ENCODE measurements around the gene KCNIP2.

Gene KCNIP2

DNA sequence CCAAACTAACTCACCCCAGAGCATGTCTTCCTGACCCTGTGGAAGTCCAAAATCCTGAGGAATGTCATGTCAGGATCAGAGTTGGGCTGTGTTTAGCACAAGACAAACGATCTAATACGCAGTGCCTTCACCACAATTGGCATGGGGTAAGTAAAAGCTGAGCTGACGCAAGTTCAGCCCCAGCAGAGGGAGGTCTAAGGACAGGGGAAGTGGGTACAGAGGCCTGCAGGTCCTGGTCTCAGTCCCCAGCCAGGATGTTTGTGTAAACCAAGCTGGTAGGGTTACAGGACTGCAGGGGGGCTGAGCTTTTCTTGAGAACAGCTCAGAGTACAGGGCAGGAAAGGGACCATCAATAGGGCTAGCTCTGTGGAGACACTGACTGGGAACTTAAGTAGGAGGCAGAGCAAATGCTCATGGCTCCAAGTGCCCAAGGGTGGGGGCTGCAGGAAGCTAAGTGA is 5.3 kb upstream of the KCNIP2 start:
- Histone ChIP-seq H3K27me3 (ENCODE audit: low read depth, low read length) (no peaks in the 10 kb centered on the region), H3K27ac (ENCODE audit: low read length) (no peak overlapping the region), H3K4me3 (ENCODE audit: low read length) (no peak overlapping the region), H4K20me1 (ENCODE audit: insufficient read depth, low read length) (no peaks in the 10 kb centered on the region), H3K9ac (ENCODE audit: low read length) (no peak overlapping the region), H3K9me3 (ENCODE audit: insufficient read depth, low read length) (no peaks in the 10 kb centered on the region), H3K4me1 (ENCODE audit: low read length) (peaks cover 6% of the 10 kb centered on the region), H3K4me2 (ENCODE audit: low read length) (no peak overlapping the region), H2AFZ (ENCODE audit: low read depth, low read length) (no peak overlapping the region), H3K36me3 (replicated peaks; ENCODE audit: low read depth, low read length) (no peaks in the 10 kb centered on the region), H3K79me2 (ENCODE audit: low read length) (no peaks in the 10 kb centered on the region)
- no peak for TF ChIP-seq EZH2phosphoT487 (IDR thresholded peaks at IDR 0.05; ENCODE audit: low read depth)
- TF ChIP-seq, protein P1, sequence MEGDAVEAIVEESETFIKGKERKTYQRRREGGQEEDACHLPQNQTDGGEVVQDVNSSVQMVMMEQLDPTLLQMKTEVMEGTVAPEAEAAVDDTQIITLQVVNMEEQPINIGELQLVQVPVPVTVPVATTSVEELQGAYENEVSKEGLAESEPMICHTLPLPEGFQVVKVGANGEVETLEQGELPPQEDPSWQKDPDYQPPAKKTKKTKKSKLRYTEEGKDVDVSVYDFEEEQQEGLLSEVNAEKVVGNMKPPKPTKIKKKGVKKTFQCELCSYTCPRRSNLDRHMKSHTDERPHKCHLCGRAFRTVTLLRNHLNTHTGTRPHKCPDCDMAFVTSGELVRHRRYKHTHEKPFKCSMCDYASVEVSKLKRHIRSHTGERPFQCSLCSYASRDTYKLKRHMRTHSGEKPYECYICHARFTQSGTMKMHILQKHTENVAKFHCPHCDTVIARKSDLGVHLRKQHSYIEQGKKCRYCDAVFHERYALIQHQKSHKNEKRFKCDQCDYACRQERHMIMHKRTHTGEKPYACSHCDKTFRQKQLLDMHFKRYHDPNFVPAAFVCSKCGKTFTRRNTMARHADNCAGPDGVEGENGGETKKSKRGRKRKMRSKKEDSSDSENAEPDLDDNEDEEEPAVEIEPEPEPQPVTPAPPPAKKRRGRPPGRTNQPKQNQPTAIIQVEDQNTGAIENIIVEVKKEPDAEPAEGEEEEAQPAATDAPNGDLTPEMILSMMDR (IDR thresholded peaks at IDR 0.05; ENCODE audit: low read depth, low read length), result no peak

DNA sequence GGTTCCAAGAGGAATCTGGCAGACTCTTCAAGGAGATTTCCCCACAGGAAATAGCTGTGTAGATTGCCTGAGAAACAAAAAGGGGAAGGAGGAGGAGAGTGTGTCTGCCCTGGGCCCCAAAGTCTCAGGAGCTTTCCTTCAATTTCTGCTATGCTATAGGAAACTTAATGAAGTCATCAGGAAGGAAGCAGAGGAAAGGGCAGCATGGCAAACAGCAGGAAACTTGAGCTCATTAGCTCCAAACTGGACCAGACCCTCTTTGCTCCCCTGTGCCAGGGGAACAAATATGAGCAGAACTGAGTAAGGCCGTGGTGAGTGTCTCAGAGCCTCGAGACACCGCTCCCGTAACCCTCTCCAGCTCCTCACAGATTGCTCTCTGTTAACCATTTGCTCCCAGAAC is 4.8 kb upstream of the KCNIP2 start:
- Histone ChIP-seq H2AFZ (ENCODE audit: low read depth, low read length) (no peak overlapping the region), H3K36me3 (replicated peaks; ENCODE audit: low read depth, low read length) (no peaks in the 10 kb centered on the region), H4K20me1 (ENCODE audit: insufficient read depth, low read length) (no peaks in the 10 kb centered on the region), H3K4me1 (ENCODE audit: low read length) (peaks cover 6% of the 10 kb centered on the region), H3K27me3 (ENCODE audit: low read depth, low read length) (no peaks in the 10 kb centered on the region), H3K4me3 (ENCODE audit: low read length) (no peak overlapping the region), H3K79me2 (ENCODE audit: low read length) (no peaks in the 10 kb centered on the region), H3K4me2 (ENCODE audit: low read length) (no peak overlapping the region), H3K9me3 (ENCODE audit: insufficient read depth, low read length) (no peaks in the 10 kb centered on the region), H3K9ac (ENCODE audit: low read length) (no peak overlapping the region), H3K27ac (ENCODE audit: low read length) (no peak overlapping the region)
- TF ChIP-seq, protein P1 (IDR thresholded peaks at IDR 0.05; ENCODE audit: low read depth, low read length), result no peak
- no peak for TF ChIP-seq EZH2phosphoT487 (IDR thresholded peaks at IDR 0.05; ENCODE audit: low read depth)

GRCh38 chr10:101845893-101846292 is 2.3 kb upstream of the KCNIP2 start:
- no peaks in the 10 kb centered on the region for H4K20me1 ChIP-seq (ENCODE audit: insufficient read depth, low read length)
- H3K4me2 ChIP-seq (ENCODE audit: low read length), result no peak overlapping the region
- peaks cover 29% of the 10 kb centered on the region for H3K4me1 ChIP-seq (ENCODE audit: low read length)
- H3K36me3 ChIP-seq (replicated peaks; ENCODE audit: low read depth, low read length), result no peaks in the 10 kb centered on the region
- no peaks in the 10 kb centered on the region; the same call in 1 of the 2 replicates for H3K79me2 ChIP-seq (ENCODE audit: low read length)
- H3K27me3 ChIP-seq (ENCODE audit: low read depth, low read length), result no peaks in the 10 kb centered on the region
- H3K9ac ChIP-seq (ENCODE audit: low read length), result no peak overlapping the region
- no peak overlapping the region for H3K4me3 ChIP-seq (ENCODE audit: low read length)
- H3K27ac ChIP-seq (ENCODE audit: low read length), result no peak overlapping the region
- H2AFZ ChIP-seq (ENCODE audit: low read depth, low read length), result no peak overlapping the region
- no peaks in the 10 kb centered on the region for H3K9me3 ChIP-seq (ENCODE audit: insufficient read depth, low read length)
- no peak for TF ChIP-seq EZH2phosphoT487 (IDR thresholded peaks at IDR 0.05; ENCODE audit: low read depth)
- TF ChIP-seq, protein P1 (IDR thresholded peaks at IDR 0.05; ENCODE audit: low read depth, low read length), result no peak

DNA sequence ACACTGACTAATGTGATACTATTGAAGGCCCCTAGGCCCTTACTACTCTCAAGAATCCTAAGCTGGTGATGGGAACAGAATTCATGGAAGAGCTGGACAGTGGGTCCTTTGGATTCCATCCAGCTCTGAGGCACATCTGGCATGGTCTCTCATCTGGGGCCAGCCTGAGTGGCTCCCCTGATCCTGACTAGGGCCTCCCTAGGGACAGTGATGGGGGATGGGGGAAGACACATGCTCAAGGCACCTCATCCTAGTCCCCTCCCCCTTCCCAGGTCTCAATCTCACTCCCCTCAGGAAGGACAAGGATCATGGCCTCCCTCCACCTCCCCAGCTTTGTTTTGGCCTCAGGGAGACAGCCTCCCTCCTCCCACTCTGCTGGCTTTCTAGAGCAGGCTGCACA is 1.8 kb downstream of the KCNIP2 start:
- Histone ChIP-seq H3K27ac (ENCODE audit: low read length) (no peak overlapping the region), H3K36me3 (replicated peaks; ENCODE audit: low read depth, low read length) (no peaks in the 10 kb centered on the region), H3K27me3 (ENCODE audit: low read depth, low read length) (no peaks in the 10 kb centered on the region), H3K4me2 (ENCODE audit: low read length) (peak overlapping the region; percentile 92; the same call in 1 of the 2 replicates), H3K4me3 (ENCODE audit: low read length) (0 out of 2 replicates have a peak overlapping the region, but pooled peaks have one; percentile 78), H4K20me1 (ENCODE audit: insufficient read depth, low read length) (no peaks in the 10 kb centered on the region; the same call in 1 of the 2 replicates), H3K79me2 (ENCODE audit: low read length) (no peaks in the 10 kb centered on the region; the same call in 1 of the 2 replicates), H2AFZ (ENCODE audit: low read depth, low read length) (no peak overlapping the region), H3K9me3 (ENCODE audit: insufficient read depth, low read length) (no peaks in the 10 kb centered on the region), H3K9ac (ENCODE audit: low read length) (no peak overlapping the region), H3K4me1 (ENCODE audit: low read length) (peaks cover 35% of the 10 kb centered on the region)
- no peak for TF ChIP-seq EZH2phosphoT487 (IDR thresholded peaks at IDR 0.05; ENCODE audit: low read depth)
- TF ChIP-seq, protein P1 (IDR thresholded peaks at IDR 0.05; ENCODE audit: low read depth, low read length), result no peak

Measured in OCI-LY3 (cell line).